ENCODE data around the gene YY2.
A peak's percentile ranks its signal among the peaks of the same experiment; 100 is the strongest.
"Not testable (repeated sequence)": the region's sequence is repeated elsewhere in the genome, so short reads cannot be mapped to it uniquely, and the experiment has no call there.

YY2 gene

GRCh38 chrX:21855937-21856415 lies at the start of gene YY2:
YY2 (plus strand) TSS chrX:21855987; CDS start chrX:21856485, 498 bp downstream.
- DNase-seq (ENCODE audit: low read depth, low spot score) = no peak

GRCh38 chrX:21806691-21807090 lies 49.1 kb upstream of the YY2 start:
- DNase-seq (ENCODE audit: low read depth, low spot score) = no peak

- no peak for DNase-seq (ENCODE audit: low read depth, low spot score)
These were observed 44.0 kb upstream of the YY2 start for GRCh38 chrX:21811832-21812231.

- no peak for DNase-seq (ENCODE audit: low read depth, low spot score)
These were observed 43.2 kb upstream of the YY2 start for GRCh38 chrX:21812628-21813027.

GRCh38 chrX:21813612-21814368 lies 42.0 kb upstream of the YY2 start:
- no peak for DNase-seq (ENCODE audit: low read depth, low spot score)

GRCh38 chrX:21816136-21816535 lies 39.7 kb upstream of the YY2 start:
- DNase-seq (ENCODE audit: low read depth, low spot score) = no peak

- DNase-seq (ENCODE audit: low read depth, low spot score) = not testable (repeated sequence)
These were observed 35.6 kb upstream of the YY2 start for GRCh38 chrX:21820170-21820569.

GRCh38 chrX:21821875-21822274 lies 33.9 kb upstream of the YY2 start:
- no peak for DNase-seq (ENCODE audit: low read depth, low spot score)

GRCh38 chrX:21831496-21831895 lies 24.3 kb upstream of the YY2 start:
- DNase-seq (ENCODE audit: low read depth, low spot score) = no peak

- DNase-seq (ENCODE audit: low read depth, low spot score) = no peak
These were observed 18.7 kb upstream of the YY2 start for GRCh38 chrX:21837056-21837455.

- no peak for DNase-seq (ENCODE audit: low read depth, low spot score)
These were observed 16.9 kb upstream of the YY2 start for GRCh38 chrX:21838937-21839333.

GRCh38 chrX:21839334-21840192 lies 16.2 kb upstream of the YY2 start, which contains the start of gene MBTPS2:
MBTPS2 (plus strand) TSS chrX:21839617; CDS start chrX:21839735, 118 bp downstream.
- DNase-seq (ENCODE audit: low read depth, low spot score) = peak; percentile 56

GRCh38 chrX:21840193-21840545 lies 15.6 kb upstream of the YY2 start:
- DNase-seq (ENCODE audit: low read depth, low spot score) = no peak

- DNase-seq (ENCODE audit: low read depth, low spot score) = no peak
These were observed 12.6 kb upstream of the YY2 start for GRCh38 chrX:21843179-21843578.

GRCh38 chrX:21845096-21845495 lies 10.7 kb upstream of the YY2 start:
- no peak for DNase-seq (ENCODE audit: low read depth, low spot score)

GRCh38 chrX:21847342-21847741 lies 8.4 kb upstream of the YY2 start:
- DNase-seq (ENCODE audit: low read depth, low spot score) = no peak

GRCh38 chrX:21853578-21853977 lies 2.2 kb upstream of the YY2 start:
- DNase-seq (ENCODE audit: low read depth, low spot score) = no peak

- DNase-seq (ENCODE audit: low read depth, low spot score) = no peak
These were observed 717 bp downstream of the YY2 start for GRCh38 chrX:21856504-21856903.

- no peak for DNase-seq (ENCODE audit: low read depth, low spot score)
These were observed 7.5 kb downstream of the YY2 start for GRCh38 chrX:21863241-21863640.

- DNase-seq (ENCODE audit: low read depth, low spot score) = no peak
These were observed 9.6 kb downstream of the YY2 start for GRCh38 chrX:21865436-21865835.

GRCh38 chrX:21870494-21870893 lies 14.7 kb downstream of the YY2 start:
- DNase-seq (ENCODE audit: low read depth, low spot score) = no peak

- DNase-seq (ENCODE audit: low read depth, low spot score) = no peak
These were observed 17.4 kb downstream of the YY2 start for GRCh38 chrX:21873063-21873775.
